Measurements from ENCODE around the gene AREG. TPM values are rescaled to one million over a fixed set of nuclear protein-coding genes. Genes with fewer than 3 reads are reported as not detected.

The AREG gene
- total and polyA plus RNA-seq, 11 donors, result 0.27 to 49.6 (median 1.9) TPM

GRCh38 chr4:74455361-74456055, 10.6 kb downstream of the AREG start:
- no peak for ATAC-seq

GRCh38 chr4:74456056-74456744, 11.3 kb downstream of the AREG start:
- no peak overlapping the region for H3K27ac ChIP-seq
- 67 to 75% (median 72%) methylated on average over 3 of the region's 3 CpGs for WGBS, 4 donors
- H3K4me1 ChIP-seq, result peaks cover 0 to 2% (median 0%) of the 10 kb centered on the region in 12 donors
- intact Hi-C loops (cut with DNase I), result no loop called here
- ATAC-seq (no peak), DNase-seq (no peak)
- no peaks in the 10 kb centered on the region for H3K36me3 ChIP-seq
- H3K4me3 ChIP-seq, result no peak overlapping the region
- TF ChIP-seq CTCF (IDR thresholded peaks at IDR 0.05) (no peak), POLR2A (IDR thresholded peaks at IDR 0.05) (no peak)
- H3K27me3 ChIP-seq, result no peaks in the 10 kb centered on the region
- peaks cover 0 to 12% (median 0%) of the 10 kb centered on the region in 12 donors for H3K9me3 ChIP-seq

More at GRCh38 chr4:74455361-74456055, 10.6 kb downstream of the AREG start:
- Histone ChIP-seq H3K27ac (no peak overlapping the region), H3K36me3 (no peaks in the 10 kb centered on the region), H3K4me3 (no peak overlapping the region), H3K9me3 (peaks cover 0 to 5% (median 0%) of the 10 kb centered on the region in 12 donors), H3K27me3 (no peaks in the 10 kb centered on the region), H3K4me1 (peaks cover 0 to 6% (median 0%) of the 10 kb centered on the region in 12 donors)
- 92 to 97% (median 96%) methylated on average over 4 of the region's 4 CpGs for WGBS, 4 donors
- intact Hi-C loops (cut with DNase I), result no loop called here
- TF ChIP-seq POLR2A (IDR thresholded peaks at IDR 0.05) (no peak), CTCF (IDR thresholded peaks at IDR 0.05) (no peak)
- no peak for DNase-seq

GRCh38 chr4:74456849-74457395, 12.0 kb downstream of the AREG start:
- intact Hi-C loops (cut with DNase I), result no loop called here
- H3K4me1 ChIP-seq, result no peaks in the 10 kb centered on the region
- no peak for DNase-seq
- no peak for TF ChIP-seq CTCF (IDR thresholded peaks at IDR 0.05)
- TF ChIP-seq POLR2A (IDR thresholded peaks at IDR 0.05), result no peak
- H3K27me3 ChIP-seq, result no peaks in the 10 kb centered on the region
- no peaks in the 10 kb centered on the region for H3K36me3 ChIP-seq
- 84 to 91% (median 88%) methylated on average over 5 of the region's 5 CpGs for WGBS, 4 donors
- no peak overlapping the region for H3K4me3 ChIP-seq
- H3K27ac ChIP-seq, result no peak overlapping the region
- ATAC-seq, result no peak
- peaks cover 0 to 15% (median 0%) of the 10 kb centered on the region in 12 donors for H3K9me3 ChIP-seq

- H3K4me3 ChIP-seq, result no peak overlapping the region
- peaks cover 0 to 15% (median 0%) of the 10 kb centered on the region in 12 donors for H3K9me3 ChIP-seq
- no peaks in the 10 kb centered on the region for H3K27me3 ChIP-seq
- ATAC-seq (no peak), DNase-seq (no peak)
- no peak overlapping the region for H3K27ac ChIP-seq
- no peaks in the 10 kb centered on the region for H3K4me1 ChIP-seq
- H3K36me3 ChIP-seq, result no peaks in the 10 kb centered on the region
- intact Hi-C loops (cut with DNase I), result no loop called here
- TF ChIP-seq CTCF (IDR thresholded peaks at IDR 0.05), result no peak
Observed at GRCh38 chr4:74460833-74461232, 15.9 kb downstream of the AREG start.
